Keratinocyte (primary cell): ENCODE measurements around the gene KIF21B.

ENCODE experiments used
- CTCF ChIP-seq, 3 experiments: IDR thresholded peaks in 1 of 3; conservative IDR thresholded peaks in 1 of 3; optimal IDR thresholded peaks in 1 of 3; 2 replicates in 2 of 3; 3 replicates in 1 of 3; pipeline versions ENCODE3 to v1.5.1; 2011; ENCODE audit warnings: low read length in 3 of 3, mild to moderate bottlenecking in 3 of 3, moderate library complexity in 2 of 3, control low read depth in 1 of 3, inconsistent platforms in 1 of 3; ENCODE audit not compliant: insufficient read depth in 2 of 3; ENCODE audit errors: extremely low read depth in 1 of 3
- EZH2 ChIP-seq: IDR thresholded peaks from one replicate; pipeline ENCODE4 v1.6.1; 2012; ENCODE audit warnings: inconsistent platforms, mild to moderate bottlenecking, low read length, moderate library complexity

GRCh38 chr1:201072149-201072548 lies 48.6 kb upstream of the KIF21B start:
- TF ChIP-seq CTCF (optimal IDR thresholded peaks at IDR 0.05 in 1 of 3, IDR thresholded peaks at IDR 0.05 in 1 of 3, conservative IDR thresholded peaks at IDR 0.05 in 1 of 3; ENCODE audit: extremely low read depth in 1 of 3, insufficient read depth in 2 of 3, low read length in 3 of 3) (no peak), EZH2 (no peak)
